Measurements from ENCODE around the gene UGGT1.

The UGGT1 gene

DNA sequence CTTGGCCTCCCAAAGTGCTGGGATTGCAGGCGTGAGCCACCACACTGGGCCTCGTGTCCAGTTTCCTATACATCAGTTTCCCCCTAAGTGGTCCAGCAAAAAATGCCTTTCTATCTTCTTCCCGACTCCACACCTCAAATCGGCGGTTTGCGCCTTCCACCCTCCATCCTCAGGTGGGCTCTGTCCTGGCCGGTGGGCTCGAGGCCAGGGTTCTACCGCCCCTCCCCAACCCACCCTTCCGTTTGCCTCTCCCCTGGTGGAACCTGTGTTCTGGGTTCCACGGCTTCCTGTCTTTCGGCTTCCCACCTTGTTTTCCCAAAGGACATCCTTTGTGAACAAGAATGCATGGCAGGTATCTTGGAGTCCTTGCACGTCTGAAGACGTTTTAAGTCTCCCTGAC lies 123.3 kb downstream of the UGGT1 start:
- in situ Hi-C loops (cut with MboI; ENCODE audit: low sequenced_read_pairs) = no loop called here

DNA sequence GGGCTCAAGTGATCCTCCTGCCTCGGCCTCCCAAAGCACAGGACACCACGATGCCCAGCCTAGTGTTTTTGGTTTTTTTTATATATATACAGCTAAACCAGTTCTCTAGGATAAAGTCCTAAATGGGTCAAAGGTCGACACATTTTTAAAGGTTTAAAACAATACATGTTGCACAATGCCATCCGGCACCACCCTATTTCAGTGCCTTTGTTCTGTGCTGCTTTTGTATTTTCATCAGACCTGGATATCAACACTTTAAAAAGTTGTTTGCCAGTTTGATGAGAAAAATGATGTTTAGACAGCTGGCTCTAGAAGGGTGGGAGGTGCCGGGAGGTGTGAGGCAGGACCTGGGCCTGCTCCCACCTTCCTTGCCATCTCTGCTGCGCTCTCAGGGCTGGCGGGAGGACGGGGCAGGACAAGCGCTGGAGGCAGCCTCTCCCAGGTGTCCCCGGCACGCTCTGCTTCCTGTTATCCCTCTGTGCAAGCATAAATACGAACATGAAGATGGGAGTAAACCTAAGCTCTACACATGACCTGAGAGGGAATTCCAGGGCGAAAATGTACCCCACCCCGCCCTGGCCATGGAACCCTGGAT lies 124.0 kb downstream of the UGGT1 start:
- in situ Hi-C loops (cut with MboI; ENCODE audit: low sequenced_read_pairs) = no loop called here

DNA sequence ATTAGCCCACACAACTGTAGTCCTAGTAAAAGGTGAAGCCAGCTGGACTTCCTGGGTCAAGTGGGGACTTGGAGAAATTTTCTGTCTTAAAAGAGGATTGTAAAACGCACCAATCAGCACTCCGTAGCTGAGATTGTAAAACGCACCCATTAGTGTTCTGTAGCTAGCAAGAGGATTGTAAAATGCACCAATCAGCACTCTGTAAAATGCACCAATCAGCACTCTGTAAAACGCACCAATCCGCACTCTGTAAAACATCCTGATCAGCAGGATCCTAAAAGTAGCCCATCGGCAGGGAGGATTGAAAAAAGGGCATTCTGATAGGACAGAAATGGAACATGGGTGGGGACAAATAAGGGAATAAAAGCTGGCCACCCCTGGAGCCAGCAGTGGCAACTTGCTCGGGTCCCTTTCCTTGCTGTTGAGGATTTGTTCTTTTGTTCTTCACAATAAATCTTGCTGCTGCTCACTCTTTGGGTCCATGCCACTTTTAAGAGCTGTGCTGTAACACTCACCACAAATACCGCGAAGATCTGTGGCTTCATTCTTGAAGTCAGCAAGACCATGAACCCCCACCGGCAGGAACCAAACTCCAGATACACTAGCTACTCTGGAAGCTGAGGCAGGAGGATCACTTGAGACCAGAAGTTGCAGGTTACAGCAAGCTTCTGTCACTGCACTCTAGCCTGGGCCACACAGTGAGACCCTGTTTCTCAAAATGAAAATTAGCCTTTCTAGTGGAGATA lies 125.1 kb downstream of the UGGT1 start:
- in situ Hi-C loops (cut with MboI; ENCODE audit: low sequenced_read_pairs) = no loop called here

DNA sequence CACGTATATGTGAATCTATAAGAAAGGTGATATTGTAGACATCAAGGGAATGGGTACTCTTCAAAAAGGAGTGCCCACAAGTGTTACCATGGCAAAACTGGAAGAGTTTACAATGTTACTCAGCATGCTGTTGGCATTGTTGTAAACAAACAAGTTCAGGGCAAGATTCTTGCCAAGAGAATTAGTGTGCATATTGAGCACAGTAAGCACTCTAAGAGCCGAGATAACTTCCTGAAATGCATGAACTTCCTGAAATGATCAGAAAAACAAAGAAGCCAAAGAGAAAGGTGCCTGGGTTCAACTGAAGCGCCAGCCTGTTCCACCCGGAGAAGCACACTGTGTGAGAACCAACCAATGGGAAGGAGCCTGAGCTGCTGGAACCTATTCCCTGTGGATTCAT lies 126.7 kb downstream of the UGGT1 start:
- in situ Hi-C loops (cut with MboI; ENCODE audit: low sequenced_read_pairs) = no loop called here

DNA sequence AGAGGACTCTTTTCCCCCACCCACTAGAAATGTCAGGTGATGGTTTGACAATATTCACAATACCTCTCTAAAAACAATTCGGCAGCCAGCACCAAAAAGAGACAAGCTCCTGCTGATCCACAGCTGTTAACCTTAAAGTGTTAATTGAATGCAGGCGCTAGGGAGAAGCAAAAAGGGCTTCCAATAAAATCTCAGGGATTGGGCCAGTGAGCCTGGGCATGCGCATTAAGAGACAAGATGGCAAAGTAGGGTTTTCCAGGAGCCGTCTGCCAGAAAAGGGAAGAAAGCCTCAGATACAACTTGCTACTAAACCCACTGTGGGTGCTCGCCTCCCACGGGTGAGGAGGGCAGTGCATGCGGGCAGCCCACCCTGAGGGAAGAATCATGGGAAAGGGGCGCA lies 128.9 kb downstream of the UGGT1 start:
- in situ Hi-C loops (cut with MboI; ENCODE audit: low sequenced_read_pairs) = no loop called here

DNA sequence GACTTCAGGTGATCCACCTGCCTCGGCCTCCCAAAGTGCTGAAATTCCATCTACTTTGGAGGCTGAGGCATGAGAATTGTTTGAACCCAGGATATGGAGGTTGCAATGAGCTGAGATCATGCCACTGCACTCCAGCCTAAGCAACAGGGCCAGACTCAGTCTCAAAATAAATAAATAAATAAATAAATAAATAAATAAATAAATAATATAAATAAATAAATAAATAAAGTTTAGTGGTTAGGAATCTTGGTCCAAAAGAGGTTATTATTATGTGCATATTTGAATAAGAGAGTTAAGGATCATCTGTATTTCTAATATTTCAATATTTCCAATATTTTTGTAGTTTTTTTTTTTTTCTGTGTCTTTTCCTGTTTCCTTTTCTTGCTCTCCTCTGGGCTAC lies 136.9 kb downstream of the UGGT1 start:
- in situ Hi-C loops (cut with MboI; ENCODE audit: low sequenced_read_pairs) = no loop called here

DNA sequence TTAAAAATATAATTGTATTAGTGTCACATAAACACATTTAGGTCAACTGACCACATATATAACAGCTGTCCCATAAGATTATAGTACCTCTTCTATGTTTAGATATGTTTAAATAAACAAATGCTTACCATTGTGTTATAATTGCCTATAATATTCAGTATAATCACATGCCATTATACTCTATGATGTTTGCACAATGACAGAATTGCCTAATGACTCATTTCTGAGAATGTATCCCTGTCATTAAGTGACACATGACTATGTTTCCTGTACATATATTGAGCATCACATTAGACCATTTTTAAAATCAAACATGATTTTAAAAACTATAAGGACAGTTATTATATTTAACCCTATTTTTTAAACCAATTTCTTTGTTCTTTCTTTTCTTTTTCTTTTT lies 137.9 kb downstream of the UGGT1 start:
- in situ Hi-C loops (cut with MboI; ENCODE audit: low sequenced_read_pairs) = no loop called here

DNA sequence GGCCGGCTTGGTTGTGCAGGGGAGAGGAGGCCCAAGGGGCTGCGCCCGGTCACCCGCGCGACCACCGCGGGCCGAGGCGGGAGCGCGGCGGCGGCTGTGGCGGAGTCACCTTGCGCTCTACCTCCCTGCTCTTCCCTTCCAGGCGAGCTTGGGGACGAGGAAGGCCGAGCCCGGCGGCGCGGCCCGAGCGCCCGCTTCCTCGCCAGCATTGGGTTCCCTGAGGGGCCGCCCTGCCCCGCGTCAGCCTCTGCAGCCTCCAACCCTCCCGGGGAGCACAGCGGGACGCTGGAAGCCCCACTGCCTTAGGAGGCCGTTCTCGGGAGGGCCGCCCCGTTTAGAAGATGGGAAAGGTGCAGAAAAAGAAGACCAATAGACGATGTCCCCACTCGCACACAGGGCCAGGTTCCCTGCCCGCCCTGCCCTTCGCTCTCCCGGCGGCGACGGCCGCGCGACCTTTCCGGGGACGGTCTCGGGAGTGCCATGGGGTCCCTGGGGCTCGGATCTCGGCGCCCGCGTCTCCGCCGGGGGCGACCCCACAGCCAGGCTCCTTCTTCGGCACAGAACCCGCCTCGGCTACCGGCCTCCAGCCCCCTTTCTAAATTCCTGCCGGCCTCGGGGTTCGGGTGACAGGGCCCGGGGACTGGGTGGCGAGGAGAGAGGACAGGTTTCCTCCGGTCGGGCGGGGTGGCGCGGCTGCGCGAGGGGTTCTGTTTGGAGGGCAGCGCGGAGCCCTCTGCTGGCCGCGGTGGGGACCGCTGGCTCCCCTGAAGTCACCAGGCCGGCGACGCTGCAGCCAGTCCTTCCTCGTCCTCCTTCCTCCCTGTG lies 142.2 kb downstream of the UGGT1 start:
- in situ Hi-C loops (cut with MboI; ENCODE audit: low sequenced_read_pairs) = no loop called here

DNA sequence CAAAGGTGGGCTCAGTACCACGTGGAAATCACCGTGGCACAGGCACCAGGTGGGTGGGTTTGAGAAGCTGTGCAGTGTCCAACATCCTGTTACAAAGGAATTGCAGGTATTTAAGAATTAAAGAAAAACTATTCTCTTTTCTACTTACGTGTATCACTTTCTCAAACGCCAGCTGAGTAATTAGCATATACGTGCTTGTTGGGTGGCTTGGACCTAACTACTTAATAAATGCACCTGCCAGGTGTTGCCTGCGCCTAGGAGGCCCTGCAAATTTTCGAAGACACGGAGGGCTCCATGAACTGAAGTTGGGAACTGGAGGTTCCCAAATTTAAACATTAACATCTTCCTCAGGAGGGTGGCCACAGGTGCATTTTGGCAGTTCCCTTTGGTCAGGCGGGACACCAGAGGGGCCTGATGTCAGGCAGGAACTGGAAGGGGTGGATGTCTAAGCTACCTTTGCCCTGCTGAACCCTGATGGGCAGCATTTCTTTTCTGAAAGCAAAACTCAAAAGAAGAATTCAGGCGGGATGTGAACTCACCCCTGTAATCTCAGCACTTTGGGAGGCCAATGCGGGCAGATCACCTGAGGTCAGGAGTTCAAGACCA lies 142.9 kb downstream of the UGGT1 start:
- in situ Hi-C loops (cut with MboI; ENCODE audit: low sequenced_read_pairs) = no loop called here

DNA sequence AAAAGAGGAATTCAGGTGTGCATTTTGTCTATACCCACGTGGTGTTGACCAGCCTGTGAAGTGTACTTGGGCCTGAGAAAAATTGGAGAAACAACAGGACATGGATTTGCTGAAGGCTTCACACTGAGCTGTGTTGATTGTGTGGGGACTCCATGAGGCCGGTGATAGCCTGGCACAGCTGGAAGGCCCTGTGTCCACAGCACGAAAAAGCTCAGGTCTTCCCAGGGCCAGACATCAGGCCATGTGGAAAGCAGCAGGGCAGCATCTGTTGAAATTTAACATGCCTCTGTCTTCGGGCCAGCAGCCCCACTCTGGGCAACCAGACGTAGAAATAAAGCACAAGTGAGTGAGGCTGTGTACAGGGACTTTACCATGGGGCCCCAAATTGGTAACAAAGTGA lies 143.6 kb downstream of the UGGT1 start:
- in situ Hi-C loops (cut with MboI; ENCODE audit: low sequenced_read_pairs) = no loop called here

DNA sequence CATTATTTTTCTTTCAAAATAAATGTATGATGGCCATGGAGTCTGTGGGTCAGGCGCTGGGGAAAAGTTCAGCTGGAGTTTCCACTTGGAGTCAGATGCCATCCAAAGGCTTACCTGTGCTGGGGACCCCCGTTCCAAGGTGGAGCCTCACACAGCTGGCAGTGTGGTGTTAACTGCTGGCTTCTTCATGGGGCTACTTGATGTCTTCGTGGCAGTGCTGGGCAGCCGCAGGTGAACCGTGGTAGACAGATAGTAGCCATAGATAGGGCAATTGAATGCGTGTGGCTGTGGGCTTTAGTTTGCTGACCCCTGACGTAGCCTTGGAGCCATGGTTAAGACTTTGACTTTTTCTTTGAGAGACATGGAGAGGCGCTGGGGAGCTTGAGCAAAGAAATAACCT lies 144.6 kb downstream of the UGGT1 start:
- in situ Hi-C loops (cut with MboI; ENCODE audit: low sequenced_read_pairs) = no loop called here

DNA sequence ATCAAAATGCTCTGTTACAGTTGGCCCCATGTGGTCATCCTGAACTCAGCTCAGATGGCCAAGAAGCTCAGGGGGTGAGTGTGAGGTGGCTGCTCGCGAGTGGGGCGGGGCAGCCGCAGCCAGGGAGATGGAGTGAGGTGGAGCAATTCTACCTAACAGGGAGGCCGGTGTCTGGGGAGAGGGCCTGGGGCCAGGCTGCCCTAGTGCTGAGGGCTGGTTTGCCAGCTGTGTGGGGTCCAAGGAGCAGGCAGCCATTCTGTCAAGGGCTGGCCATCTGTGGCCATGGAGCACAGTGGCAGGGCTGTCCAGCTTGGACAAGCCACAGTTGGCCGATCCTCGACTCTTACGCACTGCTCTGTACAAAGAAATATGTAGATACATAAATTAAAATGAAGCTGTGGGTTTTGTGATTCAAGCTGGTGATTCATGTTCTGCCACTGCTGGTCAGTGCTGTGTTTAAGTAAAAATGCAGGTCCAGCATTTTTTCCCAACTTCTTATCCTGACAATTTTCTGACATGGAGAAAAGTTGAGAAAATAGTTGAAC lies 145.6 kb downstream of the UGGT1 start:
- in situ Hi-C loops (cut with MboI; ENCODE audit: low sequenced_read_pairs) = no loop called here

DNA sequence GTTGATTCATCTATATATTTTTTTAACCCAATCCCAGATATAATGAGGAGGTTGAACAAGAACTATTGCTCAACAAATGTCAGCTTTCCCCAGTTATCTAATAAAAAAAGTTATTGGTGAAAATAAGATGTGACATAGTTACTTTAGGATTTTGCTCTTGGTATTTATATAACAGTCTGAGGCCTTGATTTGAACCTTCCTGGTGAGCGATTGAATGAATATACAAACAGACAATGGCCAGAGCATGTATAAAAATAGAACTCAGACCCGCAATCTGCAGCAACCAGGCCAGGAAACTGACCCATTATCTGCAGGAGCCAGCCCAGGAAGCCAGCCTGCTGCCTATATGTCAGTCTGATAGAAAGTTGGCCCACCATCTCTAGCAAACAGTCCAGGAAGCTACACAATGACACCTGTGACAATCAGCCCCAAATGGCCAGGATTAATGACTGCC lies 146.1 kb downstream of the UGGT1 start:
- in situ Hi-C loops (cut with MboI; ENCODE audit: low sequenced_read_pairs) = no loop called here

DNA sequence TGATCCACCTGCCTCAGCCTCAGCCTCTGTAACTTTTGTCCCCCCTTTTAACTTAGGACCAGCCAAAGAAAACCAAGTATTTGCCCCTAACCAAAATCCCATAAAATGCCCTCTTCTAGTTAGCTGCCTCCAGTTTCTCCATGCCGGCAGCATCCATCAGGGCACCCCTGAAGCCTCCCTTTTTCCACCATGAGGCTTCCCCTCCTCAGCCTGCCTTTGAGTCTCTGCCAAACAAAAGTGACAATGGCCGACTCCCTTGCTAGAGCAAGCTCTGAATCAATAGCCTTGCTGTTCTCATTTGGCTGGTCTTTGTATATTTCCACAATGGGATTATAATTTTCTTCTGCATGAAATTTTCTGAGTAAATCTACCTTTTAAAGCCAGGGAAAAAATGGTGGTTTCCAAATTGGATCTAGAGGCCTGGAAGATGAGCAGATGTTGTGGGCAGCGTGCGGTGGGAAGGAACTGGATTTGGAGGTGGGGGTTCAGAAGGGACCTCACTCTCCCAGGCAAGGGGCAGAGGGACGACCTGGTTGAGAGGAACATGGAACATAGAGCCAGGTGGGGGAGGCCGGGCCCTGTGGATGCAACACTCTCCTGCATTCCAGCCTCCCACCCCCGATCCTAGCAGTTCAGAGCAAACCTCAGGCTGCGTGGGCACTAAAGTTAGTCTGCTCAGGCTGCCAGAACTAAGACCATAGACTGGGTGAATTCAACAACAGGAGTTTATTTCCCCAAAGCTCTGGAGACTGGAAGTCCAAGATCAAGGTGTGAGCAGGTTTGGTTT lies 147.1 kb downstream of the UGGT1 start:
- in situ Hi-C loops (cut with MboI; ENCODE audit: low sequenced_read_pairs) = no loop called here

DNA sequence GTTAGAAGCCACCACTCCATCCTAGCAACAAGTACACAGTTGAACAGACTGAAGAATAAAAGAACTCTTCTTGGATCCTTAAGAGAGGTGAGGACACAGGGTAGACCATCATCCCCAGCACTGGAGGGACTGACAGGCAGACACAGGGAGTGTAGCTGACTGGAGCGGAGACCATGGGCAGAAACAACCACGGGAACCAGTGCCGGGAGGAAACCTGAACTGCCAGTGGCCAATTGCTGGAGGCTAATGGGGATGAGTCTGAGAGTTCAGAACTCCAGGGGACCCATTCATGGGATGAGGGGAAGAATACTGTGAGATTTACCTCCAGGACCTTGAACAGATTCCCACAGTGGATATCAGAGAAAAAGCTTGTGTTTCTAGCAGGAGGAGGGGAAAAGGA lies 150.9 kb downstream of the UGGT1 start:
- in situ Hi-C loops (cut with MboI; ENCODE audit: low sequenced_read_pairs) = no loop called here
